Measurements from ENCODE around the gene DNAJC1. TPM values are rescaled to one million over a fixed set of nuclear protein-coding genes. Genes with fewer than 3 reads are reported as not detected.

DNAJC1 gene, protein sequence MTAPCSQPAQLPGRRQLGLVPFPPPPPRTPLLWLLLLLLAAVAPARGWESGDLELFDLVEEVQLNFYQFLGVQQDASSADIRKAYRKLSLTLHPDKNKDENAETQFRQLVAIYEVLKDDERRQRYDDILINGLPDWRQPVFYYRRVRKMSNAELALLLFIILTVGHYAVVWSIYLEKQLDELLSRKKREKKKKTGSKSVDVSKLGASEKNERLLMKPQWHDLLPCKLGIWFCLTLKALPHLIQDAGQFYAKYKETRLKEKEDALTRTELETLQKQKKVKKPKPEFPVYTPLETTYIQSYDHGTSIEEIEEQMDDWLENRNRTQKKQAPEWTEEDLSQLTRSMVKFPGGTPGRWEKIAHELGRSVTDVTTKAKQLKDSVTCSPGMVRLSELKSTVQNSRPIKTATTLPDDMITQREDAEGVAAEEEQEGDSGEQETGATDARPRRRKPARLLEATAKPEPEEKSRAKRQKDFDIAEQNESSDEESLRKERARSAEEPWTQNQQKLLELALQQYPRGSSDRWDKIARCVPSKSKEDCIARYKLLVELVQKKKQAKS
- 12.9 TPM for total RNA-seq (2021; ENCODE audit: unreplicated experiment)
- 7.6 TPM for polyA plus RNA-seq (2012; ENCODE audit: insufficient read length)
- percentile 63 among the genes with signal in this experiment for Bru-seq, nascent RNA
- BruChase-seq, experiment 1, labeled RNA remaining after a 2-hour chase, result percentile 53 among the genes with signal in this experiment
- BruChase-seq, experiment 2, labeled RNA remaining after a 6-hour chase, result percentile 53 among the genes with signal in this experiment
- long read RNA-seq, transcript DNAJC1-202 (12 exons, 2,106 nt), result major isoform, 8 of 21 reads
- long read RNA-seq, partial matches to known transcripts, result 9 of 21 reads
- long read RNA-seq, other reads (novel, unspliced or antisense), result 4 of 21 reads

DNA sequence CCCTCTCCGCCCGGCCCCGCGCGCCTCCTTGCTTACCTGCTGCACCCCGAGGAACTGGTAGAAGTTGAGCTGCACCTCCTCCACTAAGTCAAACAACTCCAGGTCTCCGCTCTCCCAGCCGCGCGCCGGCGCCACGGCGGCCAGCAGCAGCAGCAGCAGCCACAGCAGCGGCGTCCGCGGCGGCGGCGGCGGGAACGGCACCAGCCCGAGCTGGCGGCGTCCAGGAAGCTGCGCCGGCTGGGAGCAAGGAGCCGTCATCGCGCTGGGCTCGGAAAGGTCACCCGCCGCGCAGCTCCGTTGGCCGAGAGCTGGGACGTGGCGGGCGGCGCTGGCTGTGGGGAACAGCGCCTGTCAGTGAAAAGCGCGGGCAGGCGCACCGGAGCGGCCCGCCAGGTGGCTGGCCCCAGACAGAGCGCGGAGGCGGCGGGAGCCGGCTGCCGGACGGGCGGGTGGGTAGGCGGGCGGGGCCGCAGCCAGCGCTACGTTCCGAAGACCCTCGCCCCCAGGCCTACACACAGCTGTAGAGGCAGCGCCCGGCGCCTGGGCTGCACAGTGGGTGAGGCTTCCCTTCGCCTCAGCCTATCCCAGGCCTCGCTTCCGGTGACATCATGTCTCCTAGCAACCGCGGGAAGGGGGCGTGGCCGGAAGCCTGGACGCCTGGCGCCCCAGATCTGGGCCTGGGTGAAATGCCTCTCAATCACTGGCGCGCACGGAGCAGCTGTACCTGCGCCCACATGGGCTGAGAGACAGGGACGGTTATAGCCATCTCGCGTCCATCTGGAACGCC, at the start of gene DNAJC1:
Gene DNAJC1, minus strand, starts transcription at position 554 of the 787 bp plus-strand sequence. Its CDS starts 296 bp downstream, at position 258.
- Histone ChIP-seq H3K4me3 (ENCODE audit: low read depth in 2 of 2, low read length in 2 of 2) (peak within 1 kb of the TSS; percentile 76 to 78), H3K9me3 (ENCODE audit: control insufficient read depth, insufficient read depth, low read depth, low read length) (no peaks in the 10 kb centered on the region; the same call in 1 of the 2 replicates), H3K27me3 (ENCODE audit: control insufficient read depth, insufficient read depth, low read length) (no peaks in the 10 kb centered on the region), H3K4me1 (ENCODE audit: control insufficient read depth, insufficient read depth, low read length) (peaks cover 6% of the 10 kb centered on the region; the same call in 1 of the 2 replicates), H3K36me3 (ENCODE audit: control insufficient read depth, insufficient read depth, low read length) (no peaks in the 10 kb centered on the region; the same call in 1 of the 2 replicates), H3K27ac (ENCODE audit: low read length) (peak within 1 kb of the TSS; percentile 89)
- in situ Hi-C loops (cut with HindIII; ENCODE audit: low pct_unique_long_range_greater_than_20kb, low sequenced_read_pairs), result no loop called here
- DNase-seq (ENCODE audit: low read depth, low spot score), result no peak
- ATAC-seq, result peak; percentile 100
- intact Hi-C loops (cut with micrococcal nuclease; ENCODE audit: unreplicated experiment), result loop anchor here (10.0 kb wide), 1 partner anchor 221 kb away; no protein-coding TSS in a partner anchor
- TF ChIP-seq POLR2AphosphoS5 (IDR thresholded peaks at IDR 0.05; ENCODE audit: low read depth, low read length) (no peak; the same call in 1 of the 2 replicates), TCF7L2 (IDR thresholded peaks at IDR 0.05; ENCODE audit: low read depth, low read length) (no peak), SIN3A (IDR thresholded peaks at IDR 0.05; ENCODE audit: borderline replicate concordance, insufficient read depth, low read depth, low read length) (0 out of 2 replicates have a peak, but pooled peaks have one; percentile 34)
- TF ChIP-seq, protein P1, sequence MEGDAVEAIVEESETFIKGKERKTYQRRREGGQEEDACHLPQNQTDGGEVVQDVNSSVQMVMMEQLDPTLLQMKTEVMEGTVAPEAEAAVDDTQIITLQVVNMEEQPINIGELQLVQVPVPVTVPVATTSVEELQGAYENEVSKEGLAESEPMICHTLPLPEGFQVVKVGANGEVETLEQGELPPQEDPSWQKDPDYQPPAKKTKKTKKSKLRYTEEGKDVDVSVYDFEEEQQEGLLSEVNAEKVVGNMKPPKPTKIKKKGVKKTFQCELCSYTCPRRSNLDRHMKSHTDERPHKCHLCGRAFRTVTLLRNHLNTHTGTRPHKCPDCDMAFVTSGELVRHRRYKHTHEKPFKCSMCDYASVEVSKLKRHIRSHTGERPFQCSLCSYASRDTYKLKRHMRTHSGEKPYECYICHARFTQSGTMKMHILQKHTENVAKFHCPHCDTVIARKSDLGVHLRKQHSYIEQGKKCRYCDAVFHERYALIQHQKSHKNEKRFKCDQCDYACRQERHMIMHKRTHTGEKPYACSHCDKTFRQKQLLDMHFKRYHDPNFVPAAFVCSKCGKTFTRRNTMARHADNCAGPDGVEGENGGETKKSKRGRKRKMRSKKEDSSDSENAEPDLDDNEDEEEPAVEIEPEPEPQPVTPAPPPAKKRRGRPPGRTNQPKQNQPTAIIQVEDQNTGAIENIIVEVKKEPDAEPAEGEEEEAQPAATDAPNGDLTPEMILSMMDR (IDR thresholded peaks at IDR 0.05), result peak; percentile 9; the same call in 1 of the 2 replicates
- TF ChIP-seq, protein P2, sequence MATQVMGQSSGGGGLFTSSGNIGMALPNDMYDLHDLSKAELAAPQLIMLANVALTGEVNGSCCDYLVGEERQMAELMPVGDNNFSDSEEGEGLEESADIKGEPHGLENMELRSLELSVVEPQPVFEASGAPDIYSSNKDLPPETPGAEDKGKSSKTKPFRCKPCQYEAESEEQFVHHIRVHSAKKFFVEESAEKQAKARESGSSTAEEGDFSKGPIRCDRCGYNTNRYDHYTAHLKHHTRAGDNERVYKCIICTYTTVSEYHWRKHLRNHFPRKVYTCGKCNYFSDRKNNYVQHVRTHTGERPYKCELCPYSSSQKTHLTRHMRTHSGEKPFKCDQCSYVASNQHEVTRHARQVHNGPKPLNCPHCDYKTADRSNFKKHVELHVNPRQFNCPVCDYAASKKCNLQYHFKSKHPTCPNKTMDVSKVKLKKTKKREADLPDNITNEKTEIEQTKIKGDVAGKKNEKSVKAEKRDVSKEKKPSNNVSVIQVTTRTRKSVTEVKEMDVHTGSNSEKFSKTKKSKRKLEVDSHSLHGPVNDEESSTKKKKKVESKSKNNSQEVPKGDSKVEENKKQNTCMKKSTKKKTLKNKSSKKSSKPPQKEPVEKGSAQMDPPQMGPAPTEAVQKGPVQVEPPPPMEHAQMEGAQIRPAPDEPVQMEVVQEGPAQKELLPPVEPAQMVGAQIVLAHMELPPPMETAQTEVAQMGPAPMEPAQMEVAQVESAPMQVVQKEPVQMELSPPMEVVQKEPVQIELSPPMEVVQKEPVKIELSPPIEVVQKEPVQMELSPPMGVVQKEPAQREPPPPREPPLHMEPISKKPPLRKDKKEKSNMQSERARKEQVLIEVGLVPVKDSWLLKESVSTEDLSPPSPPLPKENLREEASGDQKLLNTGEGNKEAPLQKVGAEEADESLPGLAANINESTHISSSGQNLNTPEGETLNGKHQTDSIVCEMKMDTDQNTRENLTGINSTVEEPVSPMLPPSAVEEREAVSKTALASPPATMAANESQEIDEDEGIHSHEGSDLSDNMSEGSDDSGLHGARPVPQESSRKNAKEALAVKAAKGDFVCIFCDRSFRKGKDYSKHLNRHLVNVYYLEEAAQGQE (IDR thresholded peaks at IDR 0.05; ENCODE audit: insufficient read depth in 1 of 2, low read depth in 2 of 2, low read length in 1 of 2), result no peak
- POLR2A ChIA-PET, result interaction anchor here (0.7 kb wide), 2 partner anchors 48 to 314 kb away, joined by 4 to 6 read pairs; no protein-coding TSS in a partner anchor
- no TSS peak for BruUV-seq (replicated peaks)
- CTCF ChIA-PET, result no interaction called here

DNA sequence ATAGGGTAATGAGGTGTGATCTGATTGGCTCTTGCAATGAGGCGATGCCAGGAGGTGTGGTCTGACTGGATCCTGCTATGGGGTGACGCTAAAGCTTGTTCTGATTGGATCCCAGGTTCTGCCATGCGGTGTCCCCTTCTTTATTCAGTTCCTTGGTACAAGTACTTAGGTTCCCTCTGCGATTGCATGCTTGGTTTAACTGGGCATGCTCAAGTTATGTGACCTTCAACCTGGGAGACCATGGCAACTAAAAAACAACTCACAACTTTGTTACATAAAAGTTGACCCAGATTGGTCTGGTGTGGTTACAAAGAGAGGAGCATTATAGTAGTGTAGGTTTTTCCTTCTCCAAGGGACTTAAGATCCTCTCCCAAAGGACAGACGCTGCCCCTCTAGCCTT, 49.5 kb upstream of the DNAJC1 start:
- no peaks in the 10 kb centered on the region for H3K9me3 ChIP-seq (ENCODE audit: control insufficient read depth, insufficient read depth, low read depth, low read length)
- no TSS peak for BruUV-seq (replicated peaks)
- in situ Hi-C loops (cut with HindIII; ENCODE audit: low pct_unique_long_range_greater_than_20kb, low sequenced_read_pairs), result no loop called here
- no peaks in the 10 kb centered on the region for H3K36me3 ChIP-seq (ENCODE audit: control insufficient read depth, insufficient read depth, low read length)
- ATAC-seq (no peak), DNase-seq (ENCODE audit: low read depth, low spot score) (no peak)
- intact Hi-C loops (cut with micrococcal nuclease; ENCODE audit: unreplicated experiment), result no loop called here
- H3K27ac ChIP-seq (ENCODE audit: low read length), result no peak overlapping the region
- H3K4me3 ChIP-seq (ENCODE audit: low read depth in 2 of 2, low read length in 2 of 2), result no peak overlapping the region
- CTCF ChIA-PET, result no interaction called here
- no peaks in the 10 kb centered on the region for H3K4me1 ChIP-seq (ENCODE audit: control insufficient read depth, insufficient read depth, low read length)
- TF ChIP-seq, protein P2 (IDR thresholded peaks at IDR 0.05; ENCODE audit: insufficient read depth in 1 of 2, low read depth in 2 of 2, low read length in 1 of 2), result no peak
- TF ChIP-seq POLR2AphosphoS5 (IDR thresholded peaks at IDR 0.05; ENCODE audit: low read depth, low read length) (no peak), SIN3A (IDR thresholded peaks at IDR 0.05; ENCODE audit: borderline replicate concordance, insufficient read depth, low read depth, low read length) (no peak), TCF7L2 (IDR thresholded peaks at IDR 0.05; ENCODE audit: low read depth, low read length) (no peak)
- TF ChIP-seq, protein P1 (IDR thresholded peaks at IDR 0.05), result no peak
- POLR2A ChIA-PET, result no interaction called here
- no peaks in the 10 kb centered on the region for H3K27me3 ChIP-seq (ENCODE audit: control insufficient read depth, insufficient read depth, low read length)

Data from Panc1 (cell line).